Ascending aorta (tissue), 2 donors: ENCODE measurements around the gene TMSB10. TPM values are rescaled to one million over a fixed set of nuclear protein-coding genes. Genes with fewer than 3 reads are reported as not detected.

Experiments used
- DNase-seq, 2 donors: peaks; one replicate each; pipeline ENCODE4 v3.0.0-alpha.2; 2019; ENCODE audit warnings: low spot score in 2 of 2
- H3K27ac ChIP-seq, 2 donors: fragments of 200-600 bp; sonication (generic); one replicate each; pipeline ENCODE4 v1.5.1; 2016 to 2017; ENCODE audit warnings: mild to moderate bottlenecking in 1 of 2
- H3K27me3 ChIP-seq: fragments of 200-600 bp; sonication (generic); one replicate; pipeline ENCODE4 v1.5.1; 2017
- H3K36me3 ChIP-seq, 2 donors: fragments of 200-600 bp; sonication (generic); one replicate each; pipeline ENCODE4 v1.5.1; 2016
- H3K4me1 ChIP-seq, 2 donors: fragments of 200-600 bp; sonication (generic); one replicate each; pipeline ENCODE4 v1.5.1; 2016 to 2017; ENCODE audit warnings: mild to moderate bottlenecking in 1 of 2
- H3K4me3 ChIP-seq, 2 donors: fragments of 200-600 bp; sonication (generic); one replicate each; pipeline ENCODE4 v1.5.1; 2016 to 2017; ENCODE audit warnings: mild to moderate bottlenecking in 1 of 2
- H3K9me3 ChIP-seq, 2 donors: fragments of 200-600 bp; sonication (generic); one replicate each; pipeline ENCODE4 v1.5.1; 2016
- intact Hi-C: fragments of 100-400 bp; cut with DNase I; formaldehyde crosslinking; loops from one replicate; pipeline ENCODE4 v1.15.1; 2023
- total RNA-seq: library from RNA; depleted of rRNA; stranded (reverse); fragments of >200 nt; gene quantifications from one replicate; pipeline ENCODE4 v1.1.0, GENCODE V29; 2016
- TF ChIP-seq, protein P1 (sequence below), 3 experiments: fragments of 200-600 bp in 2 of 3; fragments of 450-650 bp in 1 of 3; sonication (generic) in 2 of 3; IDR thresholded peaks; one replicate each; pipeline ENCODE4 v1.5.1; 2016 to 2019; ENCODE audit warnings: antibody characterized with exemption in 3 of 3, mild to moderate bottlenecking in 1 of 3, moderate library complexity in 1 of 3

The TMSB10 gene
- total RNA-seq, 1 donor from 2014 or later, result 5,452 TPM

DNA sequence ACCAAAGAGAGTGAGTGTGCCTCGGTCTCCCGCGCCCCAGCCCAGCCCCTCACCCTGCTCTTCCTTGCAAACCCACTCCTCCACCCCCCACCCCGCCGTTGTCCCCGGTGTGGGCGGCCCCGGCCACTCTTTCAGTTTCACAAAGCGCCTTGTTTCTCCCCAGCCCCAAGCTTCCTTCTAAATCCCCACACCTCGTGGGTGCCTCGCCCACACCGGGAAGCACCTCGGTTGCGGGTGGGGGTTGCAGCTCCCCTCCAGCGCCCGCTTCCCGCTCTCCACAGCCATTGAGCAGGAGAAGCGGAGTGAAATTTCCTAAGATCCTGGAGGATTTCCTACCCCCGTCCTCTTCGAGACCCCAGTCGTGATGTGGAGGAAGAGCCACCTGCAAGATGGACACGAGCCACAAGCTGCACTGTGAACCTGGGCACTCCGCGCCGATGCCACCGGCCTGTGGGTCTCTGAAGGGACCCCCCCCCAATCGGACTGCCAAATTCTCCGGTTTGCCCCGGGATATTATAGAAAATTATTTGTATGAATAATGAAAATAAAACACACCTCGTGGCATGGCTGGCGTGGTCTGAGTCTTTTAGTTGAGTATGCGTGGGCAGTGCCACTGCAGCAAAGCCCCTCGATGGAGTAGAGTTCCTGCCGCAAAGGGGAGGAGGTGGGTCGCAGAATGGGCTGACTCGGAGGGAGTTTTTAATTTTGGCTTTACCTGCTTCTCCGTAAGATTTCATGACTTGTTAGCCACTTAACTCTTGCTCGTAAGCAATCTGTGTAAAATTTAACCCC is 848 bp downstream of the TMSB10 start:
- TF ChIP-seq, protein P1, sequence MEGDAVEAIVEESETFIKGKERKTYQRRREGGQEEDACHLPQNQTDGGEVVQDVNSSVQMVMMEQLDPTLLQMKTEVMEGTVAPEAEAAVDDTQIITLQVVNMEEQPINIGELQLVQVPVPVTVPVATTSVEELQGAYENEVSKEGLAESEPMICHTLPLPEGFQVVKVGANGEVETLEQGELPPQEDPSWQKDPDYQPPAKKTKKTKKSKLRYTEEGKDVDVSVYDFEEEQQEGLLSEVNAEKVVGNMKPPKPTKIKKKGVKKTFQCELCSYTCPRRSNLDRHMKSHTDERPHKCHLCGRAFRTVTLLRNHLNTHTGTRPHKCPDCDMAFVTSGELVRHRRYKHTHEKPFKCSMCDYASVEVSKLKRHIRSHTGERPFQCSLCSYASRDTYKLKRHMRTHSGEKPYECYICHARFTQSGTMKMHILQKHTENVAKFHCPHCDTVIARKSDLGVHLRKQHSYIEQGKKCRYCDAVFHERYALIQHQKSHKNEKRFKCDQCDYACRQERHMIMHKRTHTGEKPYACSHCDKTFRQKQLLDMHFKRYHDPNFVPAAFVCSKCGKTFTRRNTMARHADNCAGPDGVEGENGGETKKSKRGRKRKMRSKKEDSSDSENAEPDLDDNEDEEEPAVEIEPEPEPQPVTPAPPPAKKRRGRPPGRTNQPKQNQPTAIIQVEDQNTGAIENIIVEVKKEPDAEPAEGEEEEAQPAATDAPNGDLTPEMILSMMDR (IDR thresholded peaks at IDR 0.05), result no peak
- H3K36me3 ChIP-seq, result no peaks in the 10 kb centered on the region
- H3K4me3 ChIP-seq, result peak overlapping the region; percentile 85 to 98
- intact Hi-C loops, result loop anchor here (1.0 to 5.0 kb wide), 2 partner anchors 19 to 66 kb away; partner anchors contain the start of gene KCMF1
- H3K27ac ChIP-seq, result peak overlapping the region; percentile 90 to 94
- no peaks in the 10 kb centered on the region for H3K9me3 ChIP-seq
- peak in 1 of 2 donors; percentile 68 for DNase-seq
- peaks cover 0 to 7% of the 10 kb centered on the region in 2 donors for H3K4me1 ChIP-seq
- H3K27me3 ChIP-seq, result no peaks in the 10 kb centered on the region

DNA sequence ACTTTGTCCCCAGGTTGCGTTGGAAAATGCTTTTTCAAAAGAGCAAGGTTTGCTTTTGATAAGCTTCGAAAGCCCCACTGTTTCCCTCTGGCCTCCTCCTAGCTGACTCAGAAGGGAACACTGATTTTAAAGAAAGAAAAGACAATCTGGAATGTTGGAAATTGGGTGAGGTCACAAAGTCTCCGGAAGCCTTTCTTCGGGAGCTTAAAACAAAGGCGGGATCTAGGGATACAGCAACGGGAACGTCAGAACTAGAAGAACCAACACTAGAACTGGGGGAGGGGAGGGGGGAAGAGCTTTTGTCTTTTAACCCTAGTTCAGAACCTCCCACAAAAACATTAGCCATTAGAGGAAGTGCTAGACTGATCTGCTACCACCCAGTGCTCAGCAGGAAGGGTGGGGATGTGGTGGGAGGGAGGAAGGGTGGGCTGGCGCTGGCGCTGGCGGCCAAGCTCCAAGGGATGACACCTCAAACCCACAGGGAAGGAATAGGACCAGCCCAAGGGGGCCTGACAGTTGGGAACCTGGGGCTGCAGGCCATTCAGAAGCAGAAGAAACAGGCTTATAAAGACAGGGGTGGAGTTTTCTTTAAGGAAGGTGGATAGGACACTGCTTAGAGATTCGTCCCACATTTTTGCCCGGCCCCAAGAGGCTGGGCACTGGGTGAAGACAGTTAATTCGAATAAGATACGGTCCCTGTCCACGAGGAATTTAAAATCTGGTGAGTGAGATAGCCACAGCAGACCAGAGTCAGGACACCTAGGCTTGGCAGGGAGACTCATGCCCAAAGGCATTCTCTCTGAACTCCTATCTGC is 1.7 kb downstream of the TMSB10 start:
- DNase-seq, result peak in 1 of 2 donors; percentile 84
- Histone ChIP-seq H3K27ac (peak overlapping the region; percentile 90 to 94), H3K4me1 (peaks cover 0 to 7% of the 10 kb centered on the region in 2 donors), H3K36me3 (no peaks in the 10 kb centered on the region), H3K4me3 (peak overlapping the region; percentile 85 to 98), H3K27me3 (no peaks in the 10 kb centered on the region), H3K9me3 (no peaks in the 10 kb centered on the region)
- intact Hi-C loops, result loop anchor here (1.0 to 5.0 kb wide), 2 partner anchors 18 to 65 kb away; partner anchors contain the start of gene KCMF1
- TF ChIP-seq, protein P1 (IDR thresholded peaks at IDR 0.05), result no peak

DNA sequence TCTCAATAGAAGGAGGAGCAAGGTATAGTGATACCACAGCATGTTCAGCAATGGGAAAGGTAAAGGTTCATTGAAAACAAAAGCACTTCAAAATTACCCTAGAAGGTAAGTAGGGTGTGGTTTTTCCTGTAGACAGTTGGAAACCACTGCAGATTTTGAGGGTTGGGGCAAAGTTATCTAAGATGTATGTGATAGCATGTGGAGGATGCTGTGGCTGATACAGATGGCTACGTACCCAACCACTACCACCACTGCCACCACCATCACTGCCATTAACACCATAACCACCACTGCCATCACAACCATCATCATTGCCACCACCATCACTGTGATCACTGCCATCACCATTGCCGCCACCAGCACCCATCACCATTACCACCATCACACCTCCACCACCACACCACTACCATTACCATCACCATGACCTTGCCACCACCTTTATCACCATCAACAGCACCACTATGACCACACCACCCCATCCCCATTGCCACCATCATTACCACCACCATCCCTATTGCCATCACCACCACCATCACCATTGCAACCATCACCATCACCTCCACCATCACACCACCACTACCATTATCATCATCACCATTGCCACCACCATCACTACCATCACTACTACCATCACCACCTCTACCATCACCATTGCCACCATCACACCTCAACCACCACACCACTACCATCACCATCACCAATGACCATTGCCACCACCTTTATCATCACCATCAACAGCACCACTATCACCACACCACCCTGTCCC is 3.7 kb downstream of the TMSB10 start:
- peak in 1 of 2 donors; percentile 53 for DNase-seq
- H3K4me1 ChIP-seq, result peaks cover 0 to 5% of the 10 kb centered on the region in 2 donors
- TF ChIP-seq, protein P1 (IDR thresholded peaks at IDR 0.05), result no peak
- H3K27ac ChIP-seq, result no peak overlapping the region
- H3K4me3 ChIP-seq, result no peak overlapping the region
- intact Hi-C loops, result loop anchor here (5.0 kb wide), 1 partner anchor 63 kb away; the partner anchor contains the start of gene KCMF1
- no peaks in the 10 kb centered on the region for H3K9me3 ChIP-seq
- no peaks in the 10 kb centered on the region for H3K27me3 ChIP-seq
- H3K36me3 ChIP-seq, result no peaks in the 10 kb centered on the region

DNA sequence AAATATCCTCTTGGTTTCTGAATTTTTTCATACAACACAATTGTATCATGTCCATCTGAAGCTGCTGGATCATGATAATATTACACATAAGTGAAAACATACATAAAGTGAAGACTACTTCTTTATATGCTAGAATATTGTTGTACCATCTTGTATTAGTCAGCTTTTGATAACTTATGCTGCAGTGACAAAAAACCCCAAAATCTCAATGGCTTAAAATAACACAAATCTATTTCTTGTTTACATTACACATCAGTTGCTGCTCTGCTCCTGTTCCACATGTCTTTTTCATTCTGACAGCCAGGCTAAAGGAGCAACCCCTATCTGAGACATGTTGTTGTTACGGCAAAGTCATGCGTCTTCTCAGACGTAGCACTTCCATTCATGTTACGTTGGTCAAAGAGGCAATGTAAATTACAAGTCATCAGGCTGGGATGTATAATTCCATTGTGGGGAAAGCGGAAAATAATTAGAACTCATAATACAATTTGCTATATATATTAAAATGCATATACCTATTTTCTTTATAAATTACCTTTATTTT is 5.8 kb downstream of the TMSB10 start:
- no peaks in the 10 kb centered on the region for H3K4me1 ChIP-seq
- no peaks in the 10 kb centered on the region for H3K36me3 ChIP-seq
- no peaks in the 10 kb centered on the region for H3K27me3 ChIP-seq
- TF ChIP-seq, protein P1 (IDR thresholded peaks at IDR 0.05), result no peak
- no peaks in the 10 kb centered on the region for H3K9me3 ChIP-seq
- H3K4me3 ChIP-seq, result no peak overlapping the region
- H3K27ac ChIP-seq, result no peak overlapping the region
- intact Hi-C loops, result no loop called here
- no peak for DNase-seq

DNA sequence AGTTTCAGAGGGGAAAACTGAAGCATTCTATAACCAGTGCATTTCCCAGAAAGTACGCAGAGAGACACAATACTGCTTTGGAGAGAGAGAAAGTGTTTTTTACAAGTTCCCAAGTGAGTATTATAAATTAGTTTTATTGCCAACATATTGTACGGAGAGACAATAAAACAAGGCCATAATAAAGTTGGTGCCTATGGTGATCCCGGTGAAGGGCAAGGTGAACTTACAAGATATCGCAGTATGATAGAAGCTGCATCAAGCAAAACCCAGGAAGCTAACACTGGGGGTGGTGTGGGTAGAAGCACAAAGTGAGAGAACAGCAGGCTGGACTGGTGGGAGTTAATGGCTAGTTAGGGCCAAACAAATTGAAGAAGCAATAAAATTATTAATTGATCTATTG is 7.5 kb downstream of the TMSB10 start:
- peak in 1 of 2 donors; percentile 2 for DNase-seq
- no peaks in the 10 kb centered on the region for H3K9me3 ChIP-seq
- intact Hi-C loops, result no loop called here
- H3K27me3 ChIP-seq, result no peaks in the 10 kb centered on the region
- H3K4me1 ChIP-seq, result no peaks in the 10 kb centered on the region
- H3K36me3 ChIP-seq, result no peaks in the 10 kb centered on the region
- TF ChIP-seq, protein P1 (IDR thresholded peaks at IDR 0.05), result no peak
- H3K27ac ChIP-seq, result no peak overlapping the region
- H3K4me3 ChIP-seq, result no peak overlapping the region
